Measurements from ENCODE around the gene HSD3B1. TPM values are rescaled to one million over a fixed set of nuclear protein-coding genes. Genes with fewer than 3 reads are reported as not detected.
"Not testable (repeated sequence)": the region's sequence is repeated elsewhere in the genome, so short reads cannot be mapped to it uniquely, and the experiment has no call there.

Gene HSD3B1
- total RNA-seq, 2 donors from 2014 or later, result not detected

GRCh38 chr1:119488216-119488615, 18.8 kb upstream of the HSD3B1 start:
- intact Hi-C loops (cut with DNase I), result no loop called here
- no peak for DNase-seq (ENCODE audit: low spot score)

- intact Hi-C loops (cut with DNase I), result no loop called here
- DNase-seq (ENCODE audit: low spot score), result no peak
Measured at GRCh38 chr1:119489201-119489600, 17.8 kb upstream of the HSD3B1 start.

GRCh38 chr1:119490925-119491324, 16.1 kb upstream of the HSD3B1 start:
- no peak for DNase-seq (ENCODE audit: low spot score)

DNA sequence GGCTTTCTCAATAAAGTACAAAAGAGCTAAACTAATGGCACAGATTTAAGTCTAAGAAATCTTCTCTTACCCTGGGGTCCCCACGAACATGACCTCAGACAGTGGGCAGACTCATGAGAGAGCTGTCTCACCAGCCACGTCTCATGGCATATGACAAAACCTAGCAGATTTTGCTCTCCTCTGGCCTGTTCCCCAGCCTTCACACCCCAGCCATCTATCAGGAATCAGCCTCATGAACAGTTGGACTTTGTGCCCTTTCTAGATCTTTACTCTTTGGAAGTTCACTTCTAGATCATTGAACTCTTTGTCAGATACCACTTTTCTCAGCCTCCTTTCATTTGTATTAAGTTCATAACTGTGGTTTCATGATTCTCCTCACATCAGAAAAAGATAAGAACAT, 14.2 kb upstream of the HSD3B1 start:
- DNase-seq (ENCODE audit: low spot score), result no peak
- intact Hi-C loops (cut with DNase I), result no loop called here

More at GRCh38 chr1:119490925-119491324, 16.1 kb upstream of the HSD3B1 start:
- intact Hi-C loops (cut with DNase I), result no loop called here

DNA sequence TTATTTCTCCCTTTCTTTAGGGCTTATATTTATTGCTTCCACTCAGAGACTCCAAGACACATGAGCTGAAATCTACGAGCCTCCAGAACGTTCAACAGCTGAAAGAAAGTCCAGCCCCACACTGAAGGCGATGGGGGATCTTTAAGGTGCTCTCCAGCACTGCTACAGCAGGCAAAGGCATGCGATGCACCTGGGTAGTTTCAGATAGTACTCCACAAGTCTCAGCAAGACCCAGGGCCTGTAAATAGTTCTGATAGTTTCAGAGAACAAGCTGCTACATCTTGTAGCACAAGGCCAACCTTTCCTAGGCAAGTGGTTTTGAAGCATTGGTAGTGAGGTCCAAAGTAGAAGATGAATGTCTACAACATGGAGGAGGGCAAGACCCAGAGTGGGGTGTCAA, 2.2 kb upstream of the HSD3B1 start:
- intact Hi-C loops (cut with DNase I), result no loop called here
- DNase-seq (ENCODE audit: low spot score), result no peak

DNA sequence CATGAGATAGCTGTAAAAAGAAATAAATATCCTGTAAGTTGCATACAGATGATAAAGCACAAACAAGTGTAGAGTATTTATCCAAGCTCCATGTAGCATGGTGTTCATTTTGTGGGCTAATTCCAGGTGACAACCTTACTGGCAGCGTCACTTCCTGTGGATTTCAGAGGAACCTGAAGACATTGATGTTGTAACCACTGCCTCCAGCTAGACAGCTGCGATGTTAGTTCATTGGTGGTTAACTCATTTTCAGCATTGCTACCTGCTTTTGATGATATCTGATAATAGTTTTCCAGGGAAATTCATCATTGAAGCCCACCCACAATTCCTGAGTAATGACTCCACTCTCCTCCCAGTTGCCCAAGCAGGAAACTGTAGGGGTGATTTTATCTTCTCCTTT, 3.0 kb downstream of the HSD3B1 start:
- intact Hi-C loops (cut with DNase I), result no loop called here
- no peak for DNase-seq (ENCODE audit: low spot score)

- intact Hi-C loops (cut with DNase I), result no loop called here
- DNase-seq (ENCODE audit: low spot score), result no peak
Measured at GRCh38 chr1:119515221-119515620, 8.2 kb downstream of the HSD3B1 start.

DNA sequence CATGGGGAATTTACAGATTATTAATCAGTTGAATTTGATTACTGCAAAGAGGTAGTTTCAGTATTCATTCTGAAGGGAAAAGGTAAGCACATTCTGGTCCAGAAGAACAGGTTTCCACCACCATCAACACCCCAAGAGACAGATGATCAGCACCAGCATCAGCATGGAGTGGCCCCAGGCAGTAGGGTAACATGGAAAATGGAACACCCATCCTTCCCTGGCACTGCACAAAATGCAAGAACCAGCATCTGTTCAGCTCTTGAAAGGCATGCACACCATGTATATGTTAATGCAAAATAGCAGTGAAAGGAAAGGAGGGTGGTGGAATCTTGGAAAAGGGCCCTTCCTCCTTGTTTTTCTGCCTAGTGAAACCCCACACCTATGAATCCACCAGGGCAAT, 9.2 kb downstream of the HSD3B1 start:
- no peak for DNase-seq (ENCODE audit: low spot score)
- intact Hi-C loops (cut with DNase I), result no loop called here

DNA sequence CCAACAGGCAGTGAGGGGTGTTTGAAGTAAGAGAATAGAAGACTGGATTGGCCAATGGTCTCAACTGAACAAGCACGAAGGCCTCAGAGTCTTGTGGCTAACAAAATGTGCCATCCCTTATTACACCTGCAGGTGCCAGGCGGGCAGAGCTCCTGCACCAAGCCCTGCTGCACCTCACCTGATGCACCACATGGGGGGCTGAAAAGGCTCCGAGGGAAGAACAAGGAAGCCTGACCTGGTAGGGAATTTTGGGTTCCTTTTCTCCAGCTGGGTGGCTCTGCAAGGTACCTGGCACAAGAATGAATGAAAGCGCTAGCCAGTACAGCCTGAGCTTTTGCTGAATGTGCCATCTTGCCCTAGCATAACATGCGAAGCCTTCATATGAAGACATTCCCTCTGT, 9.7 kb downstream of the HSD3B1 start:
- no peak for DNase-seq (ENCODE audit: low spot score)
- intact Hi-C loops (cut with DNase I), result no loop called here

GRCh38 chr1:119517667-119518066, 10.7 kb downstream of the HSD3B1 start:
- intact Hi-C loops (cut with DNase I); DNase-seq (ENCODE audit: low spot score): not testable (repeated sequence)

GRCh38 chr1:119531606-119532323, 24.8 kb downstream of the HSD3B1 start:
- intact Hi-C loops (cut with DNase I), result no loop called here

DNA sequence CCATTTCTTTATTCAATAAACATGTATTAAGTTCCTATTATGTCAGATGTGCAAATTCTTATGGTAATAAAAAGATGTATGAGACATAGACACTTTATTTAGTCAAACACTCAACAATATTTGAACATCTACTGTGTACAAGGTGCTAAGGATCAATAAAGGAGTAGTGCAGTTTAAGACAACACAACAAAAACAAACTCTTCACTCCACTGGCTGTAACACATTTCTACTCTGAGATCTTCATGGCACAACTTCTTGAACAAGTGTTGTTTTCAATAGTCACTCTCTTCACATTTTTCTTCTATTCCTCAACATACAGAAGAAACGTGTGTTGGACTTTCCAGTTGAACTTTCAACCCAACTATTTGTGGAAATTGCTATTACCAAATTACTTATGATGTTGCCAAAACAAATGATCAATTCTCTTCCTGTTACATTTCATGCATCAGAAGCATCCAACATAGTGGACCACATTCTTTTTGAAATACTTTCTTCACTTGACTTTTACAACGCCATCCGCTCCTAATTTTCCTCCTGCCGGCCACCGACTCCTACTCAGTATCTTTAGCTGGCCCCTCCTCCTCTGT, 25.4 kb downstream of the HSD3B1 start:
- intact Hi-C loops (cut with DNase I), result no loop called here
- no peak for DNase-seq (ENCODE audit: low spot score)

More at GRCh38 chr1:119531606-119532323, 24.8 kb downstream of the HSD3B1 start:
- DNase-seq (ENCODE audit: low spot score), result no peak

DNA sequence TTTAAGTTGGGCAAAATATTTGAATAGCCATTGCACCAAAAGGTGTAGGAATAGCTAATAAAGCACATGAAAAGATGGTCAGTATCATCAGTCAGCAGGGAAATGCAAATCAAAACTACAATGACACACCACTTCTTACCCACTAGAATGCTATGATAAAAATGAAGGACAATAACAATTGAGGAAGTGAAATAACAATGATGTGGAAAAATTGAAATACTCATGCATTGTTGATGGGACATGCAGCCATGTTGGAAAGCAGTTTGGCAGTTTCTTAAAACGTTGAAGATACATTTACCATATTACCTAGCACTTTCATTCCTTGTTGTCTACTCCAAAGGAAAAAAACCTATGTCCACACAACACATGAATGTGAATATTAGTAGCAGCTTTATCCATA, 28.4 kb downstream of the HSD3B1 start:
- intact Hi-C loops (cut with DNase I), result no loop called here
- DNase-seq (ENCODE audit: low spot score), result no peak

DNA sequence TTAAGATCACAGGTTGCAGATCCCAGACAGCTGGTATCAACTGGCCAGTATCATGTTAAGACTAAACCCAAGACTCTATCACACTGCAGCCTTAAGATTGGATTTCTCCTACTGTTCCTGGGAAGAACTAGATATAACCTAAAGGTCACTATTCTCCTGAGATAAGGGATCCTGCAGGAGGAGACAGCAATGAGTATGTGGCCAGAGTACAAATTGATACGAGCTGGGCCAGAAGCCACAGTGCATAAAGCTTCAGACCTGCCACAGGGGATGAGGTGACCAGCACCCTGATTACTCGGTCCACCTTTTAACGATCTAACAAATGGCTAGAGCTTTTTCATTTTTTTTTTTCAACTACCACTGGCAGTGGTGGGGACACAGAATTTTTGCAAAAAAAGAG, 31.0 kb downstream of the HSD3B1 start:
- DNase-seq (ENCODE audit: low spot score), result no peak
- intact Hi-C loops (cut with DNase I), result no loop called here

GRCh38 chr1:119539636-119540035, 32.6 kb downstream of the HSD3B1 start:
- intact Hi-C loops (cut with DNase I), result no loop called here
- no peak for DNase-seq (ENCODE audit: low spot score)

- intact Hi-C loops (cut with DNase I), result no loop called here
- no peak for DNase-seq (ENCODE audit: low spot score)
Measured at GRCh38 chr1:119541389-119541788, 34.4 kb downstream of the HSD3B1 start.

- intact Hi-C loops (cut with DNase I), result no loop called here
- DNase-seq (ENCODE audit: low spot score), result no peak
Measured at GRCh38 chr1:119542492-119542946, 35.5 kb downstream of the HSD3B1 start.

GRCh38 chr1:119544165-119544762, 37.3 kb downstream of the HSD3B1 start:
- no peak for DNase-seq (ENCODE audit: low spot score)
- intact Hi-C loops (cut with DNase I), result no loop called here

DNA sequence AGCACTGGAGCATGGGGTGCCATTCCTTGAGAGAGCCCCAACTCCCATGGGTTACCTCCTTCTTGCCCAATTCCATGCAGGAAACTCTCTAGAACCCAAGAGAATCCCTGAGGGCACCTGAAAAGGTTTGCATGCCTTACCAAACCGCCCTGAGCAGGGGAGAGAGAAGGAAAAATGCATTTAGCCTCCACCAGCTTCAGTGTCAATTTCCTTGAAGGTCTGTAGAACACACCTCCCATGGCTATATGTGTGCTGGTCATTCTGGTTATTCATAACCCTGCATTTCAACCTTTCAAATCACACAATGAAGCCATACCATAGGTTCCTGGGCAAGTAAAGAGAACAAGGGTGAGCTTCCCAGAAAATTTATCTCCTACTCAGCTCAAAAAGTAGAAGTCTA, 39.6 kb downstream of the HSD3B1 start:
- no peak for DNase-seq (ENCODE audit: low spot score)
- intact Hi-C loops (cut with DNase I), result no loop called here

DNA sequence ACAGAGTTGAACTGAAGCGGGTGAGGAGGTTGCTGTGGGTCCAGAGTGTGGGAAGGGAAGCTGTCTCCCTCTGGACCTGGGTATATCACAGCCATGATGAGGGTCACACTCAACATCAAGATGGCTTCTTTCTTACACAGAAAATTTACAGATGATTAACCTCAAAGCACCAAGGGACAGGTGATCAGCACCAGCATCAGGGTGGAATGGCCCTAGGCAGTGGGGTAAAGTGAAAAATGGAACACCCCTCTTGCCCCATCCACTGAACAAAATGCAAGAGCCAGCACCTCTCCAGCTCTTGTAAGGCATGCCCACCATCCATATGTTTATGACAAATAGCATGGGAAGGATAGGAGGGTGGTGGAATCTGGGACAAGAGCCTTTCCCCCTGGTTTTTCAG, 40.3 kb downstream of the HSD3B1 start:
- DNase-seq (ENCODE audit: low spot score), result no peak
- intact Hi-C loops (cut with DNase I), result no loop called here

- no peak for DNase-seq (ENCODE audit: low spot score)
- intact Hi-C loops (cut with DNase I), result no loop called here
Measured at GRCh38 chr1:119547805-119548204, 40.8 kb downstream of the HSD3B1 start.

All from posterior vena cava (tissue), 2 donors.